CD4-positive, alpha-beta T cell (primary cell): ENCODE results near the gene ATP2B2. TPM values are rescaled to one million over a fixed set of nuclear protein-coding genes. Genes with fewer than 3 reads are reported as not detected.

ENCODE experiments used
- ATAC-seq: fragments of 200-7000 bp; cut with Tn5 transposase; one replicate; pipeline ENCODE4 v1.10.0; 2022; ENCODE audit warnings: mild to moderate bottlenecking; ENCODE audit not compliant: poor library complexity
- CTCF ChIA-PET: fragments of 350-600 bp; sonication (Branson Sonifier 250); formaldehyde crosslinking; loops from one replicate; lab custom pipeline; 2021; ENCODE audit warnings: antibody characterized with exemption, inconsistent platforms; lab: Charles Lee
- POLR2A ChIA-PET: fragments of 350-600 bp; sonication (Branson Sonifier 250); formaldehyde crosslinking; loops from one replicate; lab custom pipeline; 2021; ENCODE audit warnings: antibody characterized with exemption, inconsistent platforms; lab: Charles Lee
- DNase-seq, 14 experiments: peaks; one replicate each; pipeline ENCODE4 v3.0.0-alpha.2; 2013 to 2020; ENCODE audit warnings: mixed read lengths in 2 of 14
- H3K27ac ChIP-seq, 2 donors: one replicate each; pipeline versions ENCODE4 v1.5.1 to v1.7.0; 2013; ENCODE audit warnings: low read length in 2 of 2, low read depth in 1 of 2, mild to moderate bottlenecking in 1 of 2
- H3K27me3 ChIP-seq, 2 experiments: 1 replicate in 1 of 2; 2 replicates in 1 of 2; pipeline versions ENCODE4 v1.6.1 to v1.7.0; 2013; ENCODE audit warnings: low read length in 2 of 2, control low read depth in 1 of 2, mild to moderate bottlenecking in 1 of 2, moderate library complexity in 1 of 2; ENCODE audit not compliant: insufficient read depth in 2 of 2, control insufficient read depth in 1 of 2
- H3K36me3 ChIP-seq: one replicate; pipeline ENCODE4 v1.6.1; 2013; ENCODE audit warnings: low read length, control low read depth; ENCODE audit not compliant: insufficient read depth
- H3K4me1 ChIP-seq: one replicate; pipeline ENCODE4 v1.6.1; 2013; ENCODE audit warnings: low read length, control low read depth; ENCODE audit not compliant: insufficient read depth
- H3K4me3 ChIP-seq: one replicate; pipeline ENCODE4 v1.5.1; 2013; ENCODE audit warnings: mild to moderate bottlenecking, low read length, moderate library complexity
- H3K9me3 ChIP-seq, 2 experiments: 1 replicate in 1 of 2; 2 replicates in 1 of 2; pipeline versions ENCODE4 v1.6.1 to v1.7.0; 2013; ENCODE audit warnings: low read length in 2 of 2, mild to moderate bottlenecking in 2 of 2, control low read depth in 1 of 2, moderate library complexity in 1 of 2; ENCODE audit not compliant: control insufficient read depth in 1 of 2, insufficient read depth in 1 of 2
- H3K27ac Mint-ChIP-seq: one replicate; pipeline ENCODE4 v1.8.0; 2020; ENCODE audit warnings: mixed read lengths
- H3K27me3 Mint-ChIP-seq: one replicate; pipeline ENCODE4 v1.8.0; 2021; ENCODE audit warnings: mixed read lengths
- H3K36me3 Mint-ChIP-seq: one replicate; pipeline ENCODE4 v1.8.0; 2021; ENCODE audit warnings: low read depth, mixed read lengths
- H3K4me1 Mint-ChIP-seq: one replicate; pipeline ENCODE4 v1.8.0; 2021; ENCODE audit warnings: low read depth, mixed read lengths
- H3K4me3 Mint-ChIP-seq: one replicate; pipeline ENCODE4 v1.8.0; 2020; ENCODE audit warnings: mild to moderate bottlenecking, mixed read lengths
- H3K9me3 Mint-ChIP-seq: one replicate; pipeline ENCODE4 v1.8.0; 2020; ENCODE audit warnings: mixed read lengths
- intact Hi-C, 2 experiments: fragments of 100-400 bp; cut with DNase I in 1 of 2; cut with micrococcal nuclease in 1 of 2; formaldehyde crosslinking; loops; one replicate each; pipeline versions ENCODE4 v1.15.1 to v1.9.0; 2023 to 2025; cut with DNase I, micrococcal nuclease
- total RNA-seq, 174 experiments: library from RNA in 2 of 174; stranded (reverse) in 2 of 174; gene quantifications; one replicate each; pipeline ENCODE4 v1.2.3 and lab custom pipeline; 2021 to 2026
- TF ChIP-seq, protein P1 (sequence below): fragments of 200-600 bp; IDR thresholded peaks from one replicate; pipeline ENCODE4 v1.8.0; 2022; ENCODE audit warnings: antibody characterized with exemption, mild to moderate bottlenecking

Gene ATP2B2
- total RNA-seq, 2 experiments from 2014 or later: not detected

DNA sequence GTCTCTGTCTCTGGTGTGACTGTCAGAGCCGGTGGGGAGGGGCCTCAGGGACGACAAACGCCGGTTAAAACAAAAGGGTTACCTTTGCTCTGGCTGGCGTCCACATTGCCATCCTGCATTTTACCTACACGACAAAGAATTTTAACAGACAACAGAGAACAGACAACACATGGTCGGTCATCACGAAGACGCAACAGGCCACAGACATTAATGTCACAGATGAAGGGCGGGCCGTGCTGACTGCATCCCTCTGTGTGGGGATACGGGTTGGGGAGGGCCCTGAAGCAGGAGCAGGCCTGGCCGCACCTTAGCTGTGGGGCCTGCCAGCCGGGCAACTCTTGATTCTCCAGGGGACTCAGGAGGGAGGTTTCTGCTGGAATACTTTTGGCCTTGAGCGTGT lies 126.2 kb downstream of the ATP2B2 start:
- ATAC-seq (no peak), DNase-seq (no peak)
- H3K9me3 ChIP-seq: peaks cover 0 to 5% of the 10 kb centered on the region in 2 experiments
- no peaks in the 10 kb centered on the region for H3K4me1 Mint-ChIP-seq
- no peaks in the 10 kb centered on the region for H3K27me3 ChIP-seq
- H3K9me3 Mint-ChIP-seq: no peaks in the 10 kb centered on the region
- CTCF ChIA-PET: no interaction called here
- TF ChIP-seq, protein P1, sequence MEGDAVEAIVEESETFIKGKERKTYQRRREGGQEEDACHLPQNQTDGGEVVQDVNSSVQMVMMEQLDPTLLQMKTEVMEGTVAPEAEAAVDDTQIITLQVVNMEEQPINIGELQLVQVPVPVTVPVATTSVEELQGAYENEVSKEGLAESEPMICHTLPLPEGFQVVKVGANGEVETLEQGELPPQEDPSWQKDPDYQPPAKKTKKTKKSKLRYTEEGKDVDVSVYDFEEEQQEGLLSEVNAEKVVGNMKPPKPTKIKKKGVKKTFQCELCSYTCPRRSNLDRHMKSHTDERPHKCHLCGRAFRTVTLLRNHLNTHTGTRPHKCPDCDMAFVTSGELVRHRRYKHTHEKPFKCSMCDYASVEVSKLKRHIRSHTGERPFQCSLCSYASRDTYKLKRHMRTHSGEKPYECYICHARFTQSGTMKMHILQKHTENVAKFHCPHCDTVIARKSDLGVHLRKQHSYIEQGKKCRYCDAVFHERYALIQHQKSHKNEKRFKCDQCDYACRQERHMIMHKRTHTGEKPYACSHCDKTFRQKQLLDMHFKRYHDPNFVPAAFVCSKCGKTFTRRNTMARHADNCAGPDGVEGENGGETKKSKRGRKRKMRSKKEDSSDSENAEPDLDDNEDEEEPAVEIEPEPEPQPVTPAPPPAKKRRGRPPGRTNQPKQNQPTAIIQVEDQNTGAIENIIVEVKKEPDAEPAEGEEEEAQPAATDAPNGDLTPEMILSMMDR: no peak
- POLR2A ChIA-PET: no interaction called here
- H3K36me3 ChIP-seq: no peaks in the 10 kb centered on the region
- H3K4me3 ChIP-seq: no peak overlapping the region
- H3K27me3 Mint-ChIP-seq: no peaks in the 10 kb centered on the region
- H3K27ac Mint-ChIP-seq: no peak overlapping the region
- H3K4me3 Mint-ChIP-seq: no peak overlapping the region
- no peak overlapping the region for H3K27ac ChIP-seq
- no peaks in the 10 kb centered on the region for H3K4me1 ChIP-seq
- H3K36me3 Mint-ChIP-seq: no peaks in the 10 kb centered on the region
- intact Hi-C loops: no loop called here

DNA sequence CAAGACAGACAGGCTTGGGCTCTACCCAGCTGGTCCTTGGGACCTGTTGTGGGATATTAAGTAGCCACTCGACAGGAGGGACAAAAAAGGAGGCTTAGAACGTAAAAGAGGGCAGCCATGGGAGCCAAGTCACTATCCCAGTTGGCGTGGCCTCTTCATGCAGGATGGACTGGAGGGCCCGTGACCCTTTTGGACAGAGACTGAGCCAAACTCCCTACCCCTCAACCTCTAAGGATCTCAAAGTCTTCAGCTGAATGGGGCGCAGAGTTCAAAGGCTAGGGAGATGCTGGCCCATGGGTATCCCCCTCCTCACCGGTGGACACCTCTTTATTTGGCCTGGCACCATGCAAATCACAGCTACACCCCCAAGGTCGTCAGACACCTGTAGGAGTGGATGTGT lies 126.6 kb downstream of the ATP2B2 start:
- H3K27me3 Mint-ChIP-seq: no peaks in the 10 kb centered on the region
- no peaks in the 10 kb centered on the region for H3K27me3 ChIP-seq
- intact Hi-C loops: no loop called here
- H3K9me3 Mint-ChIP-seq: no peaks in the 10 kb centered on the region
- H3K4me3 Mint-ChIP-seq: no peak overlapping the region
- peaks cover 0 to 5% of the 10 kb centered on the region in 2 experiments for H3K9me3 ChIP-seq
- DNase-seq: no peak
- no peaks in the 10 kb centered on the region for H3K36me3 ChIP-seq
- ATAC-seq: no peak
- H3K36me3 Mint-ChIP-seq: no peaks in the 10 kb centered on the region
- H3K27ac ChIP-seq: no peak overlapping the region
- ChIA-PET CTCF (no interaction called here), POLR2A (no interaction called here)
- no peaks in the 10 kb centered on the region for H3K4me1 Mint-ChIP-seq
- no peak overlapping the region for H3K27ac Mint-ChIP-seq
- TF ChIP-seq, protein P1: no peak
- H3K4me3 ChIP-seq: no peak overlapping the region
- no peaks in the 10 kb centered on the region for H3K4me1 ChIP-seq

DNA sequence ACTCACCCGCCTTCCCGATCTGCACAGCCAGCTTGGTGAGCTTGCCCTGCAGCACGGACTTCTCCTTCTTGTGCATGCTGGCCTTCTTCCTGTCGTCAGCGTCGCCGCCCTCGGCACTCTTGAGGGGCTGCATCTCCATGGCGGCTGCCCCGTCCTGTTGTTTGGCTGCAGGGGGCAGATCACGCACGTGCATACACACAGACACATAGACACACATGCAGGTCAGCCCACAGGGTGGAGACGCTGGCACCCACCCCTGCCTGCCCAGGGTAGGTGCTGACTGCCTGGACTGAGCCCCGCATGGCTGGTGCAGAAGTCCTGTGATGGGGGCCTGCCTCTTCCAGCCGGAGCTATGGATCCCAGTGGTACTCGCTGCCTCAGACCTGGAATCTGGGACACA lies 127.1 kb downstream of the ATP2B2 start:
- Histone ChIP-seq H3K36me3 (no peaks in the 10 kb centered on the region), H3K4me3 (no peak overlapping the region), H3K4me1 (no peaks in the 10 kb centered on the region), H3K27me3 (no peaks in the 10 kb centered on the region), H3K27ac (no peak overlapping the region), H3K9me3 (peaks cover 0 to 5% of the 10 kb centered on the region in 2 experiments)
- ChIA-PET POLR2A (no interaction called here), CTCF (no interaction called here)
- DNase-seq (no peak), ATAC-seq (no peak)
- H3K36me3 Mint-ChIP-seq: no peaks in the 10 kb centered on the region
- TF ChIP-seq, protein P1: no peak
- intact Hi-C loops: no loop called here
- no peak overlapping the region for H3K4me3 Mint-ChIP-seq
- no peaks in the 10 kb centered on the region for H3K9me3 Mint-ChIP-seq
- H3K4me1 Mint-ChIP-seq: no peaks in the 10 kb centered on the region
- H3K27me3 Mint-ChIP-seq: no peaks in the 10 kb centered on the region
- H3K27ac Mint-ChIP-seq: no peak overlapping the region
